ENCODE data around the gene MS4A7.

- TF ChIP-seq CTCF (IDR thresholded peaks at IDR 0.05; ENCODE audit: low read length) (no peak), EZH2 (IDR thresholded peaks at IDR 0.05; ENCODE audit: borderline replicate concordance, low read length) (no peak)
These were observed 7.5 kb upstream of the MS4A7 start for GRCh38 chr11:60370811-60371298.

Data from OCI-LY1 (cell line).